Esophagus squamous epithelium (tissue), 5 donors: ENCODE data around the gene IGLL1. TPM values are rescaled to one million over a fixed set of nuclear protein-coding genes. Genes with fewer than 3 reads are reported as not detected.

Experiments used
- DNase-seq: peaks from one replicate; lab custom pipeline; 2025; lab: John Stamatoyannopoulos, UW
- H3K27ac ChIP-seq, 4 donors: fragments of 200-600 bp; sonication (generic); one replicate each; pipeline ENCODE4 v1.5.1; 2016 to 2019; ENCODE audit warnings: mild to moderate bottlenecking in 1 of 4
- H3K27me3 ChIP-seq, 4 donors: fragments of 200-600 bp; sonication (generic); 1 replicate in 3 of 4; 2 replicates in 1 of 4; pipeline versions ENCODE4 v1.5.1 to v1.6.0; 2017 to 2021; ENCODE audit warnings: antibody characterized with exemption in 1 of 4
- H3K36me3 ChIP-seq, 3 donors: fragments of 200-600 bp; sonication (generic); one replicate each; pipeline ENCODE4 v1.5.1; 2016 to 2019
- H3K4me1 ChIP-seq, 3 donors: fragments of 200-600 bp; sonication (generic); one replicate each; pipeline ENCODE4 v1.5.1; 2017 to 2019
- H3K4me3 ChIP-seq, 4 donors: fragments of 200-600 bp; sonication (generic); 1 replicate in 3 of 4; 2 replicates in 1 of 4; pipeline ENCODE4 v1.5.1; 2016 to 2019; ENCODE audit warnings: mild to moderate bottlenecking in 2 of 4, moderate library complexity in 1 of 4
- H3K9me3 ChIP-seq, 3 donors: fragments of 200-600 bp; sonication (generic); one replicate each; pipeline ENCODE4 v1.5.1; 2016 to 2019
- POLR2A ChIP-seq, 4 donors: fragments of 450-650 bp; IDR thresholded peaks; one replicate each; pipeline ENCODE4 v1.6.1; 2017; ENCODE audit warnings: antibody characterized with exemption in 4 of 4, mild to moderate bottlenecking in 4 of 4, moderate library complexity in 3 of 4
- WGBS, 2 donors: methylation state at CpG; one replicate each; pipeline ENCODE4 v1.1.5; 2018; 5-methylcytosine and 5-hydroxymethylcytosine counted together
- intact Hi-C: fragments of 100-400 bp; cut with DNase I; formaldehyde crosslinking; loops from one replicate; pipeline ENCODE4 v1.15.0; 2022
- total RNA-seq, 4 donors: library from RNA; depleted of rRNA; stranded (reverse); fragments of >200 nt; gene quantifications; one replicate each; pipeline ENCODE4 v1.1.0, GENCODE V29; 2016
- TF ChIP-seq, protein P1 (sequence below), 6 experiments: fragments of 450-650 bp in 4 of 6; fragments of 200-600 bp in 2 of 6; sonication (generic) in 2 of 6; IDR thresholded peaks; one replicate each; pipeline ENCODE4 v1.5.1; 2016 to 2019; ENCODE audit warnings: antibody characterized with exemption in 6 of 6, mild to moderate bottlenecking in 4 of 6, moderate library complexity in 4 of 6
- donor health status: DM: yes; HTN: yes; CAD: no.

IGLL1 gene
- total RNA-seq, 4 donors from 2014 or later, result not detected

DNA sequence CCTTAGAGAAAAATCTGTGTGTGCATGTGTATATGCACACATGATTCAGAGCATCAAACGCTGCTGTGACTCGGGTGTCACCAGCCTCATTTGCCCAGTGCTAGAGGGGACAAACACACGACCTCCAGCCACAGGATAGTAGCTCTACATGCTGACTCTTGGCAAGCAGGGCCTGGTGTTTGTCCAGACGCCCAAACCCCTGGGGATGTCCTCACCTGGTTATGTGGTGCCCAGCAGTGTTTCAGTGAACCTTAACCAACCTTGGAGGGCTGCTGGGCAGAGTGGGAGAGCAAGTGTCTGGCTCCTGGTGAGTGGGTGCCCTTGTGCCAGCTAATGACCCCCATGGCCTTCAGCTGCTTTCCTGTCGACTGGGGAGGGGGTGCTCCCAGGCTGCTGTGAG, 26.7 kb downstream of the IGLL1 start:
- peaks cover 0 to 61% (median 0%) of the 10 kb centered on the region in 4 donors for H3K27me3 ChIP-seq
- H3K4me3 ChIP-seq, result no peak overlapping the region
- DNase-seq, result no peak
- intact Hi-C loops, result no loop called here
- H3K36me3 ChIP-seq, result no peaks in the 10 kb centered on the region
- WGBS, 2 donors, result 64 to 67% methylated on average over 4 to 5 of the region's 5 CpGs
- no peak for TF ChIP-seq POLR2A (IDR thresholded peaks at IDR 0.05)
- TF ChIP-seq, protein P1, sequence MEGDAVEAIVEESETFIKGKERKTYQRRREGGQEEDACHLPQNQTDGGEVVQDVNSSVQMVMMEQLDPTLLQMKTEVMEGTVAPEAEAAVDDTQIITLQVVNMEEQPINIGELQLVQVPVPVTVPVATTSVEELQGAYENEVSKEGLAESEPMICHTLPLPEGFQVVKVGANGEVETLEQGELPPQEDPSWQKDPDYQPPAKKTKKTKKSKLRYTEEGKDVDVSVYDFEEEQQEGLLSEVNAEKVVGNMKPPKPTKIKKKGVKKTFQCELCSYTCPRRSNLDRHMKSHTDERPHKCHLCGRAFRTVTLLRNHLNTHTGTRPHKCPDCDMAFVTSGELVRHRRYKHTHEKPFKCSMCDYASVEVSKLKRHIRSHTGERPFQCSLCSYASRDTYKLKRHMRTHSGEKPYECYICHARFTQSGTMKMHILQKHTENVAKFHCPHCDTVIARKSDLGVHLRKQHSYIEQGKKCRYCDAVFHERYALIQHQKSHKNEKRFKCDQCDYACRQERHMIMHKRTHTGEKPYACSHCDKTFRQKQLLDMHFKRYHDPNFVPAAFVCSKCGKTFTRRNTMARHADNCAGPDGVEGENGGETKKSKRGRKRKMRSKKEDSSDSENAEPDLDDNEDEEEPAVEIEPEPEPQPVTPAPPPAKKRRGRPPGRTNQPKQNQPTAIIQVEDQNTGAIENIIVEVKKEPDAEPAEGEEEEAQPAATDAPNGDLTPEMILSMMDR (IDR thresholded peaks at IDR 0.05), result no peak
- H3K27ac ChIP-seq, result no peak overlapping the region
- H3K4me1 ChIP-seq, result no peaks in the 10 kb centered on the region
- H3K9me3 ChIP-seq, result no peaks in the 10 kb centered on the region

DNA sequence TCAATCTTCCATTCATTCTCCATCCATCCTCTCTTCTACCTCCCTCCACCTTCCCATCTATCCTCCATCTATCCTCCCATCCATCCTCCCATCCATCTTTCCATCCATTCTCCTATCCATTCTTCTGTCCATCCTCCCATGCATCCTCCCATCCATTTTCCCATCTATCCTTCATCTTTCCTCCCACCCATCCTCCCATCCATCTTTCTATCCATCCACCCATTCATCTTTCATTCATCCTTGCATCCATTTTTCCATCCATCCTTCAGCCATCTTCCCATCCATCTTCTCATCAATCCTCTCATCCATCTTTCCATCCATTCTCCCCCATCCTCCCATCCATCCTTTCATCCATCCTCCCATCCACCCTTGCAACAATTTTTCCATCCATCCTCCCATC, 27.5 kb downstream of the IGLL1 start:
- H3K9me3 ChIP-seq, result peaks cover 0 to 6% (median 0%) of the 10 kb centered on the region in 3 donors
- DNase-seq, result no peak
- intact Hi-C loops, result no loop called here
- H3K4me3 ChIP-seq, result no peak overlapping the region
- no peak for TF ChIP-seq POLR2A (IDR thresholded peaks at IDR 0.05)
- TF ChIP-seq, protein P1 (IDR thresholded peaks at IDR 0.05), result no peak
- H3K4me1 ChIP-seq, result no peaks in the 10 kb centered on the region
- H3K27me3 ChIP-seq, result peaks cover 0 to 57% (median 0%) of the 10 kb centered on the region in 4 donors
- no peaks in the 10 kb centered on the region for H3K36me3 ChIP-seq
- no peak overlapping the region for H3K27ac ChIP-seq

DNA sequence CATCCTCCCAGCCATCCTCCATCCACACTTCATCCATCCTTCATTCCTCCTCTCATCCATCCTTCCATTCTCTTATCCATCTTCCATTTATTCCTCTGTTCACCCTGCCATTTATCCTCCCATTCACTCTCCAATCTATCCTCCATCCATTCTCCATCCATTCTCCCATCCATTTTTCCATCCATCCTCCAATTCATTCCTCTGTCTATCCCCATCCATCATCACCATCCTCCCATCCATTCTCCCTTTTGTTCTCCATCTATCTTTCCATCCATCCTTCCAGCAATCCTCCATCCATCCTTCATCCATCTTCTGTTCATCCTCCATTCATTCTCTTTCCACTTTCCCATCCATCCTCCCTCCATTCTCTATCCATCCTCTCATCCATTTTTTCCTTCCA, 28.7 kb downstream of the IGLL1 start:
- no peak overlapping the region for H3K27ac ChIP-seq
- H3K4me1 ChIP-seq, result no peaks in the 10 kb centered on the region
- no peak overlapping the region for H3K4me3 ChIP-seq
- no peak for TF ChIP-seq POLR2A (IDR thresholded peaks at IDR 0.05)
- peaks cover 0 to 12% (median 0%) of the 10 kb centered on the region in 3 donors for H3K9me3 ChIP-seq
- no peaks in the 10 kb centered on the region for H3K36me3 ChIP-seq
- peaks cover 0 to 45% (median 0%) of the 10 kb centered on the region in 4 donors for H3K27me3 ChIP-seq
- DNase-seq, result no peak
- intact Hi-C loops, result no loop called here

DNA sequence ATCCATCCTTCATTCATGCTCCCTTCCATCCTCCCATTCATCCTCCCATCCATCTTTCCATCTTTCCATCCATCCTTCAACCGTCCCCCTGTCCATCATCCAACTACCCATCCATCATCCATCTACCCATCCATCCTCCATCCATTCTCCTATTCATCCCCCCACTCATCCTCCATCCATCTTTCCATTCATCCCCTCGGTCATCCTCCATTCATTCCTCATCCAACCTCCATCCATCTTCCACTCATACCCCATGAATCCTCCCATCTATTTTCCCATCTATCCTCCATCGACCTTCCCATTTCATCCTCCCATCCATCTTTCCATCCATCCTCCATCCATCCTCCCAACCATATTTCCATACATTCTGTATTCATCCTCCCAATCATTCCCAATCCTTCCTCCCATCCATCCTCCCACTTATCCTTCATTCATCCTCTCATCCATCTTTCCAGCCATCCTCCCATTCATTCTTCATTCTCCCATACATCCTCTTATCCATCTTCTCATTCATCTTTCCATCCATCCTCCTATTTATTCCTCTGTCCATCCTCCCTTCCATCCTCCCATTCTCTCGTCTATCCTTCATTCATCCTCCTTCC, 29.9 kb downstream of the IGLL1 start:
- H3K4me1 ChIP-seq, result no peaks in the 10 kb centered on the region
- H3K27me3 ChIP-seq, result peaks cover 0 to 33% (median 0%) of the 10 kb centered on the region in 4 donors
- peaks cover 0 to 12% (median 0%) of the 10 kb centered on the region in 3 donors for H3K9me3 ChIP-seq
- H3K36me3 ChIP-seq, result no peaks in the 10 kb centered on the region
- TF ChIP-seq POLR2A (IDR thresholded peaks at IDR 0.05), result no peak
- TF ChIP-seq, protein P1 (IDR thresholded peaks at IDR 0.05), result no peak
- intact Hi-C loops, result no loop called here
- no peak for DNase-seq
- WGBS, 2 donors, result 66 to 73% methylated on average over 4 of the region's 4 CpGs
- H3K4me3 ChIP-seq, result no peak overlapping the region
- no peak overlapping the region for H3K27ac ChIP-seq

DNA sequence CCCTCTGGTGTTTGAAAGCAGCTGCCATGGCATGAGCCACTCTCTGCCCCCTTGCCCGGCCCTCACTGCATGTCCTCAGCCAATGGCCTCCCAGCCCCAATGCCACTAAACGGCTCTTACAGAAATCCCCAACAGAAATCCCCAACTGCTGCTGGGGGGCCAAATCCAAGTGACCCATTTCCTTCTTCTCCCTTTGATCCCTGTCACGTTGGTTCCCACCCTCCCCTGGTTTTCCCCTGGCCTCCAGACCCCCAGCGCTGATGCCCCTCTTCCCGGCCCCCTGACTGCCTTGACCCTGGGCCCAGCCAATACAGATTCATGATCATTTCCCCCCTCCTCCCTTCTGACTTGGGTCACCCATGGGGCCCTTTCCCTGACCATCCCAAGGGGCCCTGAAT, 30.9 kb downstream of the IGLL1 start:
- H3K27me3 ChIP-seq, result peaks cover 0 to 23% (median 0%) of the 10 kb centered on the region in 4 donors
- no peaks in the 10 kb centered on the region for H3K4me1 ChIP-seq
- WGBS, 2 donors, result 68 to 73% methylated on average over 4 to 5 of the region's 5 CpGs
- intact Hi-C loops, result no loop called here
- H3K27ac ChIP-seq, result no peak overlapping the region
- no peak for TF ChIP-seq POLR2A (IDR thresholded peaks at IDR 0.05)
- TF ChIP-seq, protein P1 (IDR thresholded peaks at IDR 0.05), result no peak
- no peaks in the 10 kb centered on the region for H3K36me3 ChIP-seq
- DNase-seq, result no peak
- H3K4me3 ChIP-seq, result no peak overlapping the region
- H3K9me3 ChIP-seq, result peaks cover 0 to 12% (median 0%) of the 10 kb centered on the region in 3 donors
